ENCODE results near the gene NF1.
"Not testable (repeated sequence)": the region's sequence is repeated elsewhere in the genome, so short reads cannot be mapped to it uniquely, and the experiment has no call there.

Gene NF1

GRCh38 chr17:31256936-31257335, 162.2 kb downstream of the NF1 start:
- DNase-seq: no peak

GRCh38 chr17:31260151-31260550, 165.4 kb downstream of the NF1 start:
- no peak for DNase-seq

GRCh38 chr17:31261601-31262000, 166.8 kb downstream of the NF1 start:
- no peak for DNase-seq

GRCh38 chr17:31262923-31263322, 168.1 kb downstream of the NF1 start:
- not testable (repeated sequence) for DNase-seq

- no peak for DNase-seq
Measured at GRCh38 chr17:31266042-31266441, 171.3 kb downstream of the NF1 start.

GRCh38 chr17:31269036-31269577, 174.3 kb downstream of the NF1 start:
- DNase-seq: no peak

- DNase-seq: no peak
Measured at GRCh38 chr17:31269578-31269983, 174.8 kb downstream of the NF1 start.

- no peak for DNase-seq
Measured at GRCh38 chr17:31272236-31272635, 177.5 kb downstream of the NF1 start.

GRCh38 chr17:31272803-31273202, 178.0 kb downstream of the NF1 start:
- no peak for DNase-seq

GRCh38 chr17:31273516-31273915, 178.7 kb downstream of the NF1 start:
- no peak for DNase-seq

GRCh38 chr17:31274252-31274651, 179.5 kb downstream of the NF1 start:
- no peak for DNase-seq

- no peak for DNase-seq
Measured at GRCh38 chr17:31275116-31275515, 180.3 kb downstream of the NF1 start.

GRCh38 chr17:31279401-31279800, 184.6 kb downstream of the NF1 start:
- DNase-seq: no peak

- no peak for DNase-seq
Measured at GRCh38 chr17:31281061-31281460, 186.3 kb downstream of the NF1 start.

- DNase-seq: no peak
Measured at GRCh38 chr17:31283841-31284240, 189.1 kb downstream of the NF1 start.

- no peak for DNase-seq
Measured at GRCh38 chr17:31286587-31286986, 191.8 kb downstream of the NF1 start.

GRCh38 chr17:31287932-31288331, 193.2 kb downstream of the NF1 start:
- not testable (repeated sequence) for DNase-seq

- no peak for DNase-seq
Measured at GRCh38 chr17:31289790-31290189, 195.0 kb downstream of the NF1 start.

- no peak for DNase-seq
Measured at GRCh38 chr17:31291820-31292219, 197.0 kb downstream of the NF1 start.

GRCh38 chr17:31293581-31293980, 198.8 kb downstream of the NF1 start:
- no peak for DNase-seq

- no peak for DNase-seq
Measured at GRCh38 chr17:31294231-31294630, 199.5 kb downstream of the NF1 start.

GRCh38 chr17:31294820-31295488, 200.2 kb downstream of the NF1 start:
- no peak for DNase-seq

- DNase-seq: no peak
Measured at GRCh38 chr17:31295489-31295871, 200.7 kb downstream of the NF1 start.

- DNase-seq: no peak
Measured at GRCh38 chr17:31296142-31296541, 201.4 kb downstream of the NF1 start.

GRCh38 chr17:31297090-31297489, 202.3 kb downstream of the NF1 start, which contains the start of gene OMG:
Gene OMG, minus strand, starts transcription at chr17:31297239. Its CDS starts 908 bp downstream, at chr17:31296331.
- DNase-seq: no peak
